Neural progenitor cell (in vitro differentiated cells): ENCODE data around the gene PTCD3. TPM values are rescaled to one million over a fixed set of nuclear protein-coding genes. Genes with fewer than 3 reads are reported as not detected.
A peak's percentile ranks its signal among the peaks of the same experiment; 100 is the strongest.

ENCODE experiments used
- DNase-seq: peaks from one replicate; pipeline ENCODE4 v3.0.0-alpha.2; 2016; ENCODE audit warnings: low spot score
- H2AFZ ChIP-seq: fragments of 200-600 bp; sonication (generic); replicated peaks from 2 replicates; pipeline ENCODE4 v1.6.1; 2016; ENCODE audit warnings: antibody characterized with exemption
- H3F3A ChIP-seq: fragments of 200-600 bp; sonication (generic); 2 replicates; pipeline ENCODE4 v1.6.1; 2016; ENCODE audit warnings: antibody characterized with exemption, low read depth
- H3K27ac ChIP-seq: fragments of 200-600 bp; sonication (generic); 2 replicates; pipeline ENCODE4 v1.5.1; 2016; ENCODE audit warnings: mild to moderate bottlenecking
- H3K27me3 ChIP-seq: fragments of 200-600 bp; sonication (generic); 2 replicates; pipeline ENCODE4 v1.6.1; 2016; ENCODE audit warnings: mild to moderate bottlenecking, moderate library complexity
- H3K36me3 ChIP-seq: fragments of 200-600 bp; sonication (generic); 2 replicates; pipeline ENCODE4 v1.5.1; 2016
- H3K4me1 ChIP-seq: fragments of 200-600 bp; sonication (generic); 2 replicates; pipeline ENCODE4 v1.6.1; 2016; ENCODE audit warnings: mixed run types
- H3K4me2 ChIP-seq: fragments of 200-600 bp; sonication (generic); 2 replicates; pipeline ENCODE4 v1.6.1; 2016
- H3K4me3 ChIP-seq: fragments of 200-600 bp; sonication (generic); 2 replicates; pipeline ENCODE4 v1.5.1; 2016
- H3K79me2 ChIP-seq: fragments of 200-600 bp; sonication (generic); 2 replicates; pipeline ENCODE4 v1.6.1; 2016; ENCODE audit warnings: low read depth
- H3K9ac ChIP-seq: fragments of 200-600 bp; sonication (generic); 2 replicates; pipeline ENCODE4 v1.6.1; 2016
- H3K9me3 ChIP-seq: fragments of 200-600 bp; sonication (generic); 2 replicates; pipeline ENCODE4 v1.5.1; 2016; ENCODE audit warnings: low read depth
- H4K20me1 ChIP-seq: fragments of 200-600 bp; sonication (generic); 2 replicates; pipeline ENCODE4 v1.6.1; 2016; ENCODE audit warnings: low read depth
- H3K27ac Mint-ChIP-seq: 3 replicates; pipeline ENCODE4 v1.8.0; 2021; ENCODE audit warnings: mixed read lengths
- H3K27me3 Mint-ChIP-seq: 2 replicates; pipeline ENCODE4 v1.8.0; 2022; ENCODE audit warnings: low read depth, mild to moderate bottlenecking, inconsistent platforms, moderate library complexity, mixed read lengths; ENCODE audit not compliant: insufficient read depth
- H3K36me3 Mint-ChIP-seq: 3 replicates; pipeline ENCODE4 v1.8.0; 2021; ENCODE audit warnings: mixed read lengths
- H3K4me1 Mint-ChIP-seq: 3 replicates; pipeline ENCODE4 v1.8.0; 2021; ENCODE audit warnings: mixed read lengths
- H3K4me3 Mint-ChIP-seq: 3 replicates; pipeline ENCODE4 v1.8.0; 2021; ENCODE audit warnings: mild to moderate bottlenecking, moderate library complexity, mixed read lengths
- H3K9me3 Mint-ChIP-seq: 3 replicates; pipeline ENCODE4 v1.8.0; 2020; ENCODE audit warnings: mixed read lengths
- EZH2 ChIP-seq: fragments of 200-600 bp; sonication (generic); IDR thresholded peaks from 2 replicates; pipeline ENCODE4 v1.6.1; 2017; ENCODE audit warnings: antibody characterized with exemption, mild to moderate bottlenecking, moderate library complexity
- EZH2phosphoT487 ChIP-seq: fragments of 200-600 bp; sonication (generic); IDR thresholded peaks from 2 replicates; pipeline ENCODE4 v1.6.1; 2017; ENCODE audit warnings: antibody characterized with exemption
- total RNA-seq: library from RNA; depleted of rRNA; stranded (reverse); fragments of >200 nt; gene quantifications from 2 replicates; pipeline ENCODE4 v1.2.3, GENCODE V29; 2015; ENCODE audit warnings: low replicate concordance
- TF ChIP-seq, protein P1 (sequence below): fragments of 200-600 bp; sonication (generic); IDR thresholded peaks from 2 replicates; pipeline ENCODE4 v1.5.1; 2017; ENCODE audit warnings: antibody characterized with exemption, mild to moderate bottlenecking

Gene PTCD3
- total RNA-seq, 1 donor from 2014 or later, result 269 TPM

DNA sequence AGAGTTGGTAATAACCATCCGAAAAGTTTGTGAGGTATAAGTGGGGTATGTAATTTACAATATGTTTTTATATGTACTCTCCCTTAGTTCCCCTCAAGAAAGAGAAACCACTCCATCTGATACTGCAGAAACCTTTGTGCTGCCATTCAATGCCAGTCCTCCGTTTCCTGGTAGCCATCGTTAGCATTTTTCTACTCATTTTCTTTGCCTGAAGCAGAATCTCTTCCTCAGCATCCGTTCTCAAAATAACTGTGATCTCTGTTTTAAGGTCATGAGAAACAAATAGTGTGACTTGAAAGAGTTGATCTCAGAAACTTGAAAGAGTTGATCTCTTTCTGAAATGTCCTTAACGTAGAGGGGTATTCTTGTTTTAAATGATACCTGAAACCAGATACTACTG, 996 bp downstream of the PTCD3 start:
- H3K4me1 Mint-ChIP-seq, result peaks cover 20% of the 10 kb centered on the region
- Histone ChIP-seq H3K27ac (no peak overlapping the region), H3K4me3 (peak overlapping the region; percentile 74), H3K9ac (peak overlapping the region; percentile 74), H3K36me3 (peaks cover 6% of the 10 kb centered on the region), H4K20me1 (peaks cover 28% of the 10 kb centered on the region), H3K9me3 (no peaks in the 10 kb centered on the region), H3K27me3 (no peaks in the 10 kb centered on the region), H2AFZ (no peak overlapping the region), H3K79me2 (peaks cover 91% of the 10 kb centered on the region), H3K4me1 (peaks cover 15% of the 10 kb centered on the region), H3K4me2 (peak overlapping the region; percentile 86), H3F3A (no peaks in the 10 kb centered on the region)
- no peaks in the 10 kb centered on the region for H3K9me3 Mint-ChIP-seq
- H3K27ac Mint-ChIP-seq, result peak overlapping the region; percentile 9
- no peak for DNase-seq
- H3K36me3 Mint-ChIP-seq, result peaks cover 23% of the 10 kb centered on the region
- TF ChIP-seq EZH2 (no peak), EZH2phosphoT487 (no peak)
- TF ChIP-seq, protein P1, sequence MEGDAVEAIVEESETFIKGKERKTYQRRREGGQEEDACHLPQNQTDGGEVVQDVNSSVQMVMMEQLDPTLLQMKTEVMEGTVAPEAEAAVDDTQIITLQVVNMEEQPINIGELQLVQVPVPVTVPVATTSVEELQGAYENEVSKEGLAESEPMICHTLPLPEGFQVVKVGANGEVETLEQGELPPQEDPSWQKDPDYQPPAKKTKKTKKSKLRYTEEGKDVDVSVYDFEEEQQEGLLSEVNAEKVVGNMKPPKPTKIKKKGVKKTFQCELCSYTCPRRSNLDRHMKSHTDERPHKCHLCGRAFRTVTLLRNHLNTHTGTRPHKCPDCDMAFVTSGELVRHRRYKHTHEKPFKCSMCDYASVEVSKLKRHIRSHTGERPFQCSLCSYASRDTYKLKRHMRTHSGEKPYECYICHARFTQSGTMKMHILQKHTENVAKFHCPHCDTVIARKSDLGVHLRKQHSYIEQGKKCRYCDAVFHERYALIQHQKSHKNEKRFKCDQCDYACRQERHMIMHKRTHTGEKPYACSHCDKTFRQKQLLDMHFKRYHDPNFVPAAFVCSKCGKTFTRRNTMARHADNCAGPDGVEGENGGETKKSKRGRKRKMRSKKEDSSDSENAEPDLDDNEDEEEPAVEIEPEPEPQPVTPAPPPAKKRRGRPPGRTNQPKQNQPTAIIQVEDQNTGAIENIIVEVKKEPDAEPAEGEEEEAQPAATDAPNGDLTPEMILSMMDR, result no peak
- no peaks in the 10 kb centered on the region for H3K27me3 Mint-ChIP-seq
- peak overlapping the region; percentile 96 for H3K4me3 Mint-ChIP-seq

- H3F3A ChIP-seq, result peaks cover 4% of the 10 kb centered on the region
- H3K4me2 ChIP-seq, result no peak overlapping the region
- no peak overlapping the region for H2AFZ ChIP-seq
- no peak for TF ChIP-seq EZH2
- TF ChIP-seq, protein P1, result no peak
- no peak for TF ChIP-seq EZH2phosphoT487
- Mint-ChIP-seq H3K4me3 (no peak overlapping the region), H3K36me3 (peaks cover 34% of the 10 kb centered on the region), H3K9me3 (no peaks in the 10 kb centered on the region), H3K4me1 (no peaks in the 10 kb centered on the region), H3K27me3 (no peaks in the 10 kb centered on the region), H3K27ac (no peak overlapping the region)
- no peak overlapping the region for H3K9ac ChIP-seq
- peaks cover 16% of the 10 kb centered on the region for H3K4me1 ChIP-seq
- peaks cover 37% of the 10 kb centered on the region for H3K79me2 ChIP-seq
- peaks cover 34% of the 10 kb centered on the region for H3K36me3 ChIP-seq
- H3K27me3 ChIP-seq, result no peaks in the 10 kb centered on the region
- no peak overlapping the region for H3K4me3 ChIP-seq
- no peak overlapping the region for H3K27ac ChIP-seq
- peaks cover 24% of the 10 kb centered on the region for H4K20me1 ChIP-seq
- no peak for DNase-seq
- no peaks in the 10 kb centered on the region for H3K9me3 ChIP-seq
Measured at GRCh38 chr2:86118130-86118529, 12.1 kb downstream of the PTCD3 start.

DNA sequence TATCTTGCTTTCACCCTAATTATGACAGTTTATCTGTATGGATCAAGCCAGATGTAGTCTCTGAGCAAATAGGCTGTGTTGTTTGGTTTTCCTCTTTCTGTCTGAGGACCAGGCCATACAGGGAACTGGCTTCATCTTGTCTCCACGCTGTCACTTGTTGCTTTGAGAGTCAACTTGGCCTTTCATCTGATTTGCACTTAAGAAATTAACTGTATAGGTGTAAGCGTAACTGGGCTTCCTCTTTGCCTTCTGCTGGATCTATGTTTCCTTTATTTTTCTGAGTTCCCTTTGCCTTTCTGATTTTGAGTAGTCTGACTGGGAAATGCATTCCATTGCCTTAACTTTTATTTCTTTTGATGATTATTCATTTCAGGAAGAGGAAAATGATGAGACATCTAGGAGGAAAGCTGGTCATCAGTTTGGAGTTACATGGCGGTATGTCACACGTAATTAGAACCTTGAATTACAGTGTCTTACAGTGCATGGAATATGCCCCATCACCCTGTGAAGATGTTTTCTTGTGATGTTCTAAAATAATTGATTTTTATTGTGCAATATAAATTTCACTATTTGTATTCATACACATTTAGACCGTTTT, 17.4 kb downstream of the PTCD3 start:
- no peak overlapping the region for H2AFZ ChIP-seq
- H3K79me2 ChIP-seq, result no peaks in the 10 kb centered on the region
- no peak for DNase-seq
- H3K27me3 ChIP-seq, result no peaks in the 10 kb centered on the region
- no peak overlapping the region for H3K4me2 ChIP-seq
- no peak overlapping the region for H3K27ac ChIP-seq
- H3K27me3 Mint-ChIP-seq, result no peaks in the 10 kb centered on the region
- H3K9ac ChIP-seq, result no peak overlapping the region
- H4K20me1 ChIP-seq, result peaks cover 4% of the 10 kb centered on the region
- no peaks in the 10 kb centered on the region for H3F3A ChIP-seq
- H3K4me1 Mint-ChIP-seq, result no peaks in the 10 kb centered on the region
- no peak overlapping the region for H3K4me3 Mint-ChIP-seq
- TF ChIP-seq EZH2 (no peak), EZH2phosphoT487 (no peak)
- TF ChIP-seq, protein P1, result no peak
- no peaks in the 10 kb centered on the region for H3K4me1 ChIP-seq
- H3K9me3 Mint-ChIP-seq, result no peaks in the 10 kb centered on the region
- H3K36me3 Mint-ChIP-seq, result peaks cover 37% of the 10 kb centered on the region
- H3K36me3 ChIP-seq, result peaks cover 48% of the 10 kb centered on the region
- H3K27ac Mint-ChIP-seq, result no peak overlapping the region
- no peaks in the 10 kb centered on the region for H3K9me3 ChIP-seq
- H3K4me3 ChIP-seq, result no peak overlapping the region
